Activated CD8-positive, alpha-beta memory T cell treated with anti-CD3 and anti-CD28 coated beads, Interleukin-2, amount 50 U/mL, for 24 hours (primary cell): ENCODE measurements around the gene CASZ1.

Source experiments
- DNase-seq: peaks from one replicate; pipeline ENCODE4 v3.0.0-alpha.2; 2020; ENCODE audit errors: extremely low read depth

The CASZ1 gene

GRCh38 chr1:10727751-10728232 lies 68.7 kb downstream of the CASZ1 start:
- no peak for DNase-seq

GRCh38 chr1:10726355-10726754 lies 70.1 kb downstream of the CASZ1 start:
- DNase-seq, result no peak

- no peak for DNase-seq
Observed at GRCh38 chr1:10724948-10725847, 71.2 kb downstream of the CASZ1 start.

GRCh38 chr1:10724511-10724910 lies 71.9 kb downstream of the CASZ1 start:
- no peak for DNase-seq

- no peak for DNase-seq
Observed at GRCh38 chr1:10724052-10724494, 72.4 kb downstream of the CASZ1 start.

GRCh38 chr1:10723317-10723716 lies 73.1 kb downstream of the CASZ1 start:
- DNase-seq, result no peak

- DNase-seq, result no peak
Observed at GRCh38 chr1:10722803-10723202, 73.6 kb downstream of the CASZ1 start.

- no peak for DNase-seq
Observed at GRCh38 chr1:10721381-10722321, 74.8 kb downstream of the CASZ1 start.

- no peak for DNase-seq
Observed at GRCh38 chr1:10720635-10721034, 75.8 kb downstream of the CASZ1 start.

- DNase-seq, result no peak
Observed at GRCh38 chr1:10718083-10718415, 78.4 kb downstream of the CASZ1 start.

- no peak for DNase-seq
Observed at GRCh38 chr1:10717296-10718082, 79.0 kb downstream of the CASZ1 start.

GRCh38 chr1:10716840-10717239 lies 79.6 kb downstream of the CASZ1 start:
- no peak for DNase-seq

- no peak for DNase-seq
Observed at GRCh38 chr1:10714337-10715114, 81.9 kb downstream of the CASZ1 start.

GRCh38 chr1:10713614-10714013 lies 82.8 kb downstream of the CASZ1 start:
- no peak for DNase-seq

GRCh38 chr1:10712568-10713362 lies 83.7 kb downstream of the CASZ1 start:
- DNase-seq, result no peak

GRCh38 chr1:10710489-10710888 lies 86.0 kb downstream of the CASZ1 start:
- DNase-seq, result no peak

GRCh38 chr1:10709646-10710045 lies 86.8 kb downstream of the CASZ1 start:
- DNase-seq, result no peak

GRCh38 chr1:10709165-10709564 lies 87.3 kb downstream of the CASZ1 start:
- no peak for DNase-seq

- DNase-seq, result no peak
Observed at GRCh38 chr1:10708757-10709156, 87.7 kb downstream of the CASZ1 start.

GRCh38 chr1:10707208-10707607 lies 89.2 kb downstream of the CASZ1 start:
- DNase-seq, result no peak
